HG02852 (cell line): ENCODE measurements around the gene CKAP4.

Experiments used
- ATAC-seq: cut with Tn5 transposase; IDR thresholded peaks from one replicate; pipeline ENCODE4 v1.9.1; 2021; ENCODE audit warnings: mild to moderate bottlenecking, moderate library complexity; ENCODE audit not compliant: unreplicated experiment

The CKAP4 gene

DNA sequence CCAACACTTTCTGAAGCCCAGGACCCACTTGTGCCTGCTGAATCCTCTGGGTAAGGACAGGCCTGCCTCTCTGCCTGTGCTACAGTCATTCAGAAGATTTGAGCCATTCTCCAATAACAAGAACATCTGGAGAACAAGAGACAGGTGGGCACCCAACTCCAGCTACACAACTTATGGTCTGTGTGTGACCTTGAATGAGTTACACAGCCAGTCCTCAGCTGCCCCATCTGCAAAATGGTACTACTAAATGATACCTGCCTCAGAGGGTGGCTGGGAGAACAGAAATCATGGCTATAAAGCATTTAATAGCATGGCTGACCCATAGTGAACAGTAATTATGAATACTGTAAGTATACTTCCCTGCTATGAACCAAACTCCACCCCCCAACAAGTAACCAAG lies 4.2 kb downstream of the CKAP4 start:
- no peak for ATAC-seq

DNA sequence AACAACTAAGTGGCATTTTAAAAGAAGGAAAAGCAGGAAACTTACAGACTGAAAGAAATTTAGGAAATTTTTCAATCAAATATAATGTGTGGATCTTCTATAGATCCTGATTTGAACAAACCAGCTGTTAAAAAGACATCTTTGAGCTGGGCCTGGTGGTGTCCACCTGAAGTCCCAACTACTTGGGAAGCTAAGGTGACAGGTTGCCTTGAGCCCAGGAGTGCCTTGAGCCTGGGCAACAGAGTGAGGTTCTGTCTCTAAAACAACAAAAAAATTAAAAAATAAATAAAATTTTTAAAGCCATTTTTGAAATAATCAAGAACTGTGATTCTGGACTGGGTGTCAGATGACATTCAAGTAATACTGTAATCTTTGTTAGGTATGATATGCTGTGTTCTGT lies 7.0 kb downstream of the CKAP4 start:
- no peak for ATAC-seq

- no peak for ATAC-seq
Observed at GRCh38 chr12:106239951-106240335, 7.9 kb downstream of the CKAP4 start.

DNA sequence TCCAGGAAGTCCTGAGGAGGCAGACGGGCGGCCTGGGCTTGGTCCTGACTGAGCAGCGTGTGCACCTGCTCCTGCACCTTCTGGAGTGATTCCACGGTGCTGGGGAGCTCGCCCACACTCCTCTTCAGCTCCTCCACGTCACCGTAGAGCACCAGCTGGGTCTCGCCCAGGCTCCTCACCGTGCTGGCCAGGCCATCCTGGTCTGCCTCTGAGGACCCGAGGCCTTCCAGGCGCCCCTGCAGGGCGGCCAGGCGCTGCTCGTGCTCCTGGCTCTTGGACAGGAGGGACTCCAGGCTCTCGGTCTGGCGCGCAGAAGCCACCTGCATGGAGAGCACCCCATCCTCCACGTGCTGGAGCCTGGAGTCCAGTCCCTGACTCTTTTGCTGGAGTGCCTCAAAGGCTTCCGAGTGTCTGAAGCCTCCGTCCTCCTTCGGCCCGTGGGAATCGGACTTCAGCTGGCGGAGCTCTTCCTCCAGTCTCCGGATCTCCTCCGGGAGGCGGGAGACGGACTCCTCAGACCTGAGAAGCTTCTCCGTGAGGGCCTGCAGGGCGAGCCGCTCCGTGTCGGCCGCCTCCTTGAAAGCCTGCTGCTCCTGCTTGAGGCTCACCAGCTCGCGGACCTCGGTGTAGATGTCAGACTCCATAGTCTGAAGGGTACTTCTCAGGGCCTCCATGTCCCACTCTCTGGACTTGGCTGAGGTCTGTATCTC lies 8.4 kb downstream of the CKAP4 start:
- no peak for ATAC-seq

GRCh38 chr12:106238146-106238545 lies 9.7 kb downstream of the CKAP4 start:
- ATAC-seq: no peak

- no peak for ATAC-seq
Observed at GRCh38 chr12:106235770-106236169, 12.1 kb downstream of the CKAP4 start.

GRCh38 chr12:106234449-106234848 lies 13.4 kb downstream of the CKAP4 start:
- ATAC-seq: no peak

GRCh38 chr12:106233011-106233410 lies 14.8 kb downstream of the CKAP4 start:
- ATAC-seq: no peak

- no peak for ATAC-seq
Observed at GRCh38 chr12:106229036-106229591, 18.7 kb downstream of the CKAP4 start.

DNA sequence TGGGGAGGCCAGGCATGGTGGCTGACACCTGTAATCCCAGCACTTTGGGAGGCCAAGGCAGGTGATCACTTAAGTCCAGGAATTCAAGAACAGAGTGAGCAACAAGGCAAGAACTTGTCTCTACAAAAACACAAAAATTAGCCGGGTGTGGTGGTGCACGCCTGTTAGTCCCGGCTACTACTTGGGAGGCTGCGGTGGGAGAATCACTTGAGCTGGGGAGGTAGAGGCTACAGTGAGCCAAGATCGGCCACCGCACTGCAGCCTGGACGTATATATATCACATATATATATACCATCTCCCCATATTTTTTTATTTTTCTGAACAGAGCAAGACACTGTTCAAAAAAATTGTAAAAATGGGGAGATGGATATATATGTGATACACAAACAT lies 19.5 kb downstream of the CKAP4 start:
- ATAC-seq: no peak

DNA sequence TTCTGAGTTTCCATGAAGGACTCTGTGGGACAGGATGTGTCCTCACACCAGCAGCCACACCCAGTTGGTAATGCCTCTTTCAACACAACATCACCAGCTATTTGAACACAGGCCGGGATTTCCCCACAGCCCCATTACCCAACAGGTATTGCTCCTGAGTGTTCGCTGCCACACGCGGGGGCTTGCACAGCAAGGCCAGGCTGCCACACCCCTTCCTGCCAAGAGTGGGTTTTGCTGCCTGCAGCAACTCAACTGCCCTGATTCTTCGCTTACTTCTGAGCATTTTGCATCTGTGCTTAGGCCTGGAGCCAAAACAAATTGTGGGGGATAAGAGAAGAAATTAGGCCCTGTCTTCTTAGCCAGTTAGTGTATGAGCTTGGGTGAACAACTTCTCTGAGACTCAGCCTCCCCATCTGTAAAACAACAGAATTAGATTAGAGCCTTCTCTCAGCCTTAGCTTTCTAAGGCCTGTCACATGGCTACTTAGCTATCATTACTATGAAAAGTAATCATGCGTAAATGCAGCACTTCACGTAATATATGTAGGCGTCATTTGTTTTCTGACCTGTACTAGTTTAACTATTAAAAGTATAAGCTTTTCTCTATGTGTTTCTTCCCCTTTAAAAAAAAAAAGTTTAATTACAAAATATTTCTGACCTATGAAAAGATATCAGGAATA lies 20.0 kb downstream of the CKAP4 start:
- no peak for ATAC-seq

- ATAC-seq: no peak
Observed at GRCh38 chr12:106226884-106227640, 20.8 kb downstream of the CKAP4 start.

DNA sequence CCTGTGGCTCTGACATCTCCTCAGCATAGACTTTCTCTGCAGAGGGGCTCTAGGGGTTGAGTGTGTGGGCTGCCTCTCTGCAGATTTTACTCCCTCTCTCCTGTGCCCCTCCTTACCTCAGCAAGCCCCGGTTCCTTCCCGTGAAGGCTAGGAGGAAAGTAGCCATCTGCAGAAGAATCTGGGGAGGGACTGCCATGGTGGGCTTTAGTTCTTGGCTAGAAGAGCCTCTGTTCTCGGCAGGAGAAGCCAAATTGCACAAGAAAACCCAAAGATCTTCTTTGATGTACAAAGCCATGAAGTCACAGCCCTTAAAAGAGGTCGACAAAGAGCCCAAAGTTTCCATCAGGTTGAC lies 23.5 kb downstream of the CKAP4 start:
- no peak for ATAC-seq

- no peak for ATAC-seq
Observed at GRCh38 chr12:106223485-106224354, 24.1 kb downstream of the CKAP4 start.

DNA sequence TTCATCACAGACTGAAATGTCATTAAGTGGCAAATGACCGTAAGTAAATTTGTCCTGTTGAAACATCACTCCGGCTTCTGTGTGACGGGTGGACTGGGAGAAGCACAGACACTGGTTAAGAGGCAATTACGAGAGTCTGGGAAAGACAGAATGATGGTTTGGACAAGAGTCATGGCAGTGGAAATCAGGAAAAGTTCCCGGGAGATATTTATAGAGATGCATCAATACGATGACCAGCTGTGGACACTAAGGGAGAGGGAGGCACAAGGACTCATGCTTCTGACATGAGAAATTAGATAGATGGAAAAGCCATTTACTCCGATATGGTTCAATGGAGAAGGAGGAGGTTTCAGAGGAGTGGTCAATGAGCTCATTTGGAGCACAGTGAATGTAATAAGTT lies 27.3 kb downstream of the CKAP4 start:
- no peak for ATAC-seq

GRCh38 chr12:106219043-106219442 lies 28.8 kb downstream of the CKAP4 start:
- ATAC-seq: no peak

DNA sequence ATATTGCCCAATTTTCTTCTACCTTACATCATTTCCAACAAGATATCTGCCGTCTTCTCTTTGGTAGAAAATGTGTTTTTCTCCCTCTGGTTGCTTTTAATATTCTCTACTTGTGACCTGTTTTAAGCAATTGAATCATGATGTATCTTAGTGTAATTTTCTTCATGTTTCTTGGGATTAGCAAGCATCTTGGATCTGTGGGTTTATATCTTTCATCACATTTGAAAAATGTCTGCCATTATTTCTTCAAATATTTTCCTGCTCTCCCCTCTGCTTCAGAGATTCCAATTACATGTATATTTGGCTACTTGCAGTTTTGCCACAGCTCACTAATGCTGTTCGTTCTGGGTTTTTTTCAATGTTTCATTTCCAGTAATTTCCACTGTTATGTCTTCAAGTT lies 30.1 kb downstream of the CKAP4 start:
- no peak for ATAC-seq

DNA sequence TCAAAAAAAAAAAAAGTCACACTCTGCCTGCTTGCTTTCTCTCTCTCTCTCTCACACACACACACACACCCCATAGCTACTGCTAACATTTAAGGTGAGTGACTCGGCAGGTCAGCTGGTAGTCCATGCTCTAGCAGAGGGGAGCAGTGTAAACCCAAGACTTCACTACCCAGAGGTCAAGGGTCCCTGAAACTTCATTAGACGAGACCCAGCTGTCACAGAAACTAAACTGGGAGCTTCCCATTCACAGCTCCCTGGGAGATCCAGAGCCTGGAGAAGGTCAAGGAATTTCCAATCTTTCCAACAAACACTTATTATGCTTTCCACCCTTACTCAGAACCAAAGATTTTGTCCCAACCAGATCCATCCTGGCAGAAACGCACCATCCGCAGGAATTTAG lies 33.2 kb downstream of the CKAP4 start:
- no peak for ATAC-seq

DNA sequence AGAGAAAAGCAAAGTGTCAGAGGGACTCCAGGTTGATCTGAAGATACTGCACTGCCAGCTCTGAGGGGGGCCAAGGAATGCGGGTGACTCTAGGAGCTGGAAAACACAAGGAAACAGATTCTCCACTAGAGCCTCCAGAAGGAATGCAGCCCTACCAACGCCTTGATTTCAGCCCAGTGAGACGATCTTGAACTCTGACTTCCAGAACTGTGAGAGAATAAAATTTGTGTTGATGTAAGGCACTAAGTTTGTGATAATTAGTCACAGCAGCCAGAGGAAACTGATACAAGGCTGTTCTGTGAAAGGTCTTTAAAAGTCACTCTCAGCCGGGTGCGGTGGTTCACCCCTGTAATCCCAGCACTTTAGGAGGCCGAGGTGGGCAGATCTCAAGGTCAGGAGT lies 34.2 kb downstream of the CKAP4 start:
- no peak for ATAC-seq

GRCh38 chr12:106211973-106212372 lies 35.8 kb downstream of the CKAP4 start:
- no peak for ATAC-seq
